ENCODE measurements around the gene CLN5.
"Not testable (repeated sequence)": the region's sequence is repeated elsewhere in the genome, so short reads cannot be mapped to it uniquely, and the experiment has no call there.

CLN5 gene

DNA sequence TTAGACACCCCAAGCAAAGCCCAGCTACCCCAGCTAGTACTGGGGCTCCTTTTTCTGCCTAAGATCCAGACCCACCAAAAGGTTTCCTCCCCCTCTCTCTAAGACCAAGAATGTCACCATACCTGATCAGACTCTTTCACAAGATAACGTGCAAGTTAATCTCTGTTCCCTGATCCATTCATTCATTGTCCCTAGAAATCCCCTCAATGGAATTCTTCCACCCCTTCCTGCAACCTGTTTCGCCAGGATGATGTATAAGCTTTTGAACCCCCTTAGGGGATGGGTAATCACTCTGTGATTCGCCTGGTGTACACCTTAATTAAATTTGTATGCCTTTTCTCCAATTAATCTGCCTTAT, 17.3 kb upstream of the CLN5 start:
- no peak overlapping the region for H3K4me3 ChIP-seq (ENCODE audit: low read depth, low read length)

DNA sequence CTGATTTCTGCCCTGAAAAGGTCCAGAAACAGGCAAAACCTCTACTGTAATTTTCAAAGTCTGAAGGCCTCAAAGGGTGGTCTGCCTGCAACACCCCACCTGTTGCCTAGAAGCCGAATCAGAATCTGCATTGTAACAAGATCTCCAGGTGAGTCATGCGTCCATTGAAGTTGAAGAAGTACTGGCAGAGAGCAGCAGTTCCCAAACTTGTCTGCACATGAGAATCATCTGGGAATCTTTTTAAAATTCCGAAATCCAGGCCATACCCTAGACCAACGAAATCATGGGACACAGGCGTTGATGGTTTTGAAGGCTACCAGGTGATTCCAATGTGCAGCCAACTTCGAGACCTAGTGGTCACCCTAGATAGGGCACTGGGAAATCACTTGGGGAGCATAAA, 16.0 kb upstream of the CLN5 start:
- no peak overlapping the region for H3K4me3 ChIP-seq (ENCODE audit: low read depth, low read length)

DNA sequence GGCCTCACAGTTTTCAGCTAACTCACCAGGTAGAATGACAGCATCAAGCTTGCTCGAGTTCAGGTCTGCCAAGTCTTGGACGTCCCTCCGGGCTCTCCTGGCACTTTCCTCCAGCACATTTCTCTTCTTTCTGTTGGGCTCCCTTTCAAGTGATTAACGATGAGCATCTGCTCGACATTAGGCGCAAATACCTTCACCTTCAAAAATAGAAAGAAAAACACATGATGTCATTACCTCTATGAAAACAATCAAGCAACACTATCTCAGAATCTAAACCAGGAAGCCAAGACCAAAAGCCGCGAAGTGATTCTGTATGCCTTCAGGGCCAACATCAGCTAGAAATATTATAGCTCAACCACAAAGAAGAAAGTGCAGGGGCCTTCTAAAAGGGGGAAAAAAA, 15.4 kb upstream of the CLN5 start:
- no peak overlapping the region for H3K4me3 ChIP-seq (ENCODE audit: low read depth, low read length)

DNA sequence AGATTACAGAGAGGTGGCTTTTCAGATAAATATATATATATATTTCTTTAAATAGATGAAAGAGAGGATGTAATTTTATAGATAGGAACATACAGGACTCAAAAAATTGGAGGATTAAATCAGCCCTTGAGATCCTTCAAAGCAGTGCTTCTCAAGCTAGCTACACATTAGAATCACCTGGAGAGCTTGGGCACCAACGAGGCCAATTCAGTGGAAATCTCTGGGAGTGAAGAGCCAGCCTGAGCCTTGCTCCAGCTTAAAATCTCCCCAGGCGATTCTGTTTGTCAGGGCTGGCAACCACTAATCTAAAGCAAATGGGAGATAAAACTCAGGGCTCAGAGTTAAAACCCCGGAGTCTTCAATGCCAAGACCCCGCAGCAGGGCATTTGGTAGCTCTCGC, 15.0 kb upstream of the CLN5 start:
- no peak overlapping the region for H3K4me3 ChIP-seq (ENCODE audit: low read depth, low read length)

DNA sequence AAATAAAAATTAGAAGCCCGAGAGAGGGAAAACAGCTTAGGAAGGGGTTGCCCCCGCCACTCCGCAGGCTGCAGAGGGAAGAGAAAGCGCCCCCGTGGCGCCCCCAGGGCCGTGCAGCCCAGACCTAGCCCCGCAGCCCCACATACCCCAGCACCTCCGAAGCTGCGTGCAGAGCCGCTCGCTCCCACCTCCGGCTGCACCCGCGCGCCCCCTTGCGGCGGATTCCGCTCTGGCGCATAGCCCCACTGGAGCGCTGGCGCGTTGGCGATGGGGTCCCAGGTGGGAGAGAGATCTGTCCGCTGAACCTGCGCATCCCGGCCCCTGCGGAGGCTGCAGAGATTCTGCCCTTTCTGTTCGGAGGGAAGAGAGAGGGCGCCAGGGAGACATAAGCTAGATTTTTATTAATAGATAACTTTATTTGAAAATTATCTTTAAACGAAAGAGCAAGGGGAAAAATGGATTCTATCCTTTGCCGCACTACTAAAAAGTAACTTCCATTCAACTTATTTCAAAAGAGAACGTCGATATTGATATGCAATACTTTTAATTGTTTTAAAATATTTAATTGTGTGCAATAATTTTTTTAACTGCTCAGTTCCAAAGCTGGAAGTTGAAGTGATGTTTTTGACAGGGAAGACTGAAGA, 11.7 kb upstream of the CLN5 start:
- H3K4me3 ChIP-seq (ENCODE audit: low read depth, low read length) = no peak overlapping the region

DNA sequence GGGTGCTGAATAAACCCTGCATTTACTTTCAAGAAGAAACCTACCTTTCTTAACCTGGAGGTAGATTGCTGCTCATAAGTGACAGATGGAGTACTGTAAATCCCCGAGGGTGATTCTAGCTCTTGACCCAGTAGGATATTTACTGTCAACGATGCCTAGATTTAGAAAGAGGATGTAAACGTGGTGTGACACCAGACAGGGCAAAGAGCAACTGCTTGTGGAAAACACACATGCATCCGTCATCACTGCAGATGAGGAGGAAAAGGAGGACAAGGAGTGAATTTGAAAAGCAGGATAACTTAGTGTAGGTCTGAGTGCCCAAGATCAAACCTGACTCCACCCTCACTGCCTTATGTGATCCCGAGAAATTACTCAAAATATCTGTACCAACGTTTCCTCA, 9.8 kb upstream of the CLN5 start:
- H3K4me3 ChIP-seq (ENCODE audit: low read depth, low read length) = no peak overlapping the region

DNA sequence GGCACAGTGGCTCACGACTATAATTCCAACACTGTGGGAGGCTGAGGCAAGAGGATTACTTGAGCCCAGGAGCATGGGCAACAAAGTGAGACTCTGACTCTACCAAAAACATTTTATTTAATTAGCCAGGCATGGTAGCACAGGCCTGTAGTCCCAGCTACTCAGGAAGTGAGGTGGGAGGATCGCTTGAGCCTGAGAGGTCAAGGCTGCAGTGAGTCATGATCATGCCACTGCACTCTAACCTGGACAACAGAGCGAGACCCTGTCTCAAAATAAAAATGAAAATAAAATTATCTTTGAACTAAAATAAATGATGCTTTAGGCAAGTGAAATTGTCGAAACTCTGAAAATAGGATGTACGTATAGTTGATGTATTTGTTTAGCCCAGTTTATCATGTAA, 8.2 kb upstream of the CLN5 start:
- H3K4me3 ChIP-seq (ENCODE audit: low read depth, low read length) = no peak overlapping the region

DNA sequence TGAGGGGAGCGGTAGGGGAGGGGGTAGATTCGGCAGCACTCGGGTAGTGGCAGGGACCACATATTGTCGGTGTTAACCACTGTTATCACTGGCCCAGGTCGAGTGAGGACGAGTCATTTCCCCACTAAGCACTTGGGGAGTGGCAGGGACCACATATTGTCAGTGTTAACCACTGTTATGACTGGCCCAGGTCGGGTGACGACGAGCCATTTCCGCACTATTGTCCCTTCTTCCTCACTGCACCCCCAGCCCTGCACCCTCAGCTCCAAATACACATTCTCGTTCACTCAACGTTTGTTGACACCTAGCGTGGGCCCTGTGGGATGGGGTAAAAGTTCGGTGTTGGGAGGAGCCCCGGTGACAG, 467 bp upstream of the CLN5 start:
- peak overlapping the region; percentile 94 for H3K4me3 ChIP-seq (ENCODE audit: low read depth, low read length)

DNA sequence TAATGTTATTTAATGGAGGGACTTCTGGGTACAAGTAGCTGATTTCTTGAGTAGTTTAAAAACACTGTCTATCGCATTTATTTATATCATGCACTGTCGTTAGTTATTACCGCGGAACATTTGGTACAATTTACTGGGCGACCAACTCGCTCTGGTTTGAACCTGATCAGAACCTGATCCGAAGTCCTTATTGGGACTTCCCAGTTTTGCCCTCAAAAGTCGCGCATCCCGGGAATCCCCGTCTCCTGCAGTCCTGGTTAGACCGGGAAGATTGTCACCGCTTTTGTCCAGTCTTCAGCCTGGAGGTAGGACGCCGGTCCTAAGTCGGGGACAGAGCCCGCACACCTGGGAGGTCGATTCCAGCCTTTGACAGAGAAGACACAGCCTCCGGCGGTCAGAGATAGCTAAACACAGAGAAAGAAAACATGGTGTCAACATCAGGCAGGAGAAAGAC, 694 bp downstream of the CLN5 start:
- H3K4me3 ChIP-seq (ENCODE audit: low read depth, low read length) = peak overlapping the region; percentile 94

DNA sequence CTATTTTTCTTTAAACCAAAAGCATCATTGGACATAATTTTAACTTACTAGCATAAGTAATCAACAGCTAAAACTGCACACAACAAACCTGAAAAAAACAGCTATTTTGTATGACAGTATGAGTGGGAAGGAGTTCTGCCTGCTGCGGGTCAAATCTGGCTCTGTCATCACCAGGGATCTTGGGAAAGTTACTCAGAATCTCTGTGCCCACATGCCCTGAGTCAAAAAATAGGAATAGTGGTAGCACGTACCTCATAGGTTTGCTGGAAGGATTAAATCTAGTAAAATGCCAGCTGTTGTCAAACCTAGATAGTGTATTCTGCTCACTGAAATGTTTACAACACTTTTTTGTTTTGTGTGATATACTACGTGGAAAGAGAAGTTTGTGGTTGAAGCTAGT, 1.1 kb downstream of the CLN5 start:
- peak overlapping the region; percentile 94 for H3K4me3 ChIP-seq (ENCODE audit: low read depth, low read length)

DNA sequence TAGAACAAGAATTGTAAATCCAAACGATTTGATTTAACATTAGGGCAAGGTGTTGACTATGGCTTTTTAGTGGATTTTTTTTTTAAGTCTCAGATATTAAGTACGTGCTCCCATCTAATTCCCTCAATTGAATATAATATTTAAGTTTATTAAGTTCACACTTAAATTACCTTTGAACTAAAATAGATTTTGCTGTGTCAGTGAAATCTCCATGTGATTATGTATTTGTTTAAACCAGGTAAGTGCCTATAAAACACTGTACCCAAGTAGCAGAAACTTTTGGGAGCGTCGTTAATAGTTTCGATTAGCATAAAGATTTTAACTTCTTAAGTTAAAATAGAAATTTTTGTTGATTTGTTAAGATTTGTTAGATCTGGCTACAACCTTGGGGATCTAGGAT, 1.6 kb downstream of the CLN5 start:
- H3K4me3 ChIP-seq (ENCODE audit: low read depth, low read length) = no peak overlapping the region

DNA sequence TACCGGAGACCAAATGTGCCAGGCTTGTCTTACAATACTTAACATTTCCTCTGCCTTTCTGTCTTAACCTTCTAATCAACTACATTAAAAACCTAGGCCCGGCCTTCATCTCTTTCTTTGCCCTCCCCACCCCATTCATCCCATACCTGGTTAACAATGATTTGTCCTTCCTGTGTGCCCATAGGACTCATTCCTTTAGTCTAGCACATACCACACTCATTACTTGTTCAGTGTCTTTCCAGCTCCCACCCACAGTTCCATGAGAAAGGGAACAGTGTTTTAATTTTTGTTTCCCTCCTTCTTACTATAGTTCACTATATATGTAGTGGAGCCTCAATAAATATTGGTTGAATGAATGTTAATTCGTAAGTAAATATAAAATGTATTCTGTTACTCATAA, 2.4 kb downstream of the CLN5 start:
- H3K4me3 ChIP-seq (ENCODE audit: low read depth, low read length) = no peak overlapping the region

DNA sequence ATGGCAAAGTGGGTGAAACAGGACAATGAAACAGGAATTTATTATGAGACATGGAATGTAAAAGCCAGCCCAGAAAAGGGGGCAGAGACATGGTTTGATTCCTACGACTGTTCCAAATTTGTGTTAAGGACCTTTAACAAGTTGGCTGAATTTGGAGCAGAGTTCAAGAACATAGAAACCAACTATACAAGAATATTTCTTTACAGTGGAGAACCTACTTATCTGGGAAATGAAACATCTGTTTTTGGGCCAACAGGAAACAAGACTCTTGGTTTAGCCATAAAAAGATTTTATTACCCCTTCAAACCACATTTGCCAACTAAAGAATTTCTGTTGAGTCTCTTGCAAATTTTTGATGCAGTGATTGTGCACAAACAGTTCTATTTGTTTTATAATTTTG, 8.6 kb downstream of the CLN5 start:
- H3K4me3 ChIP-seq (ENCODE audit: low read depth, low read length) = no peak overlapping the region

DNA sequence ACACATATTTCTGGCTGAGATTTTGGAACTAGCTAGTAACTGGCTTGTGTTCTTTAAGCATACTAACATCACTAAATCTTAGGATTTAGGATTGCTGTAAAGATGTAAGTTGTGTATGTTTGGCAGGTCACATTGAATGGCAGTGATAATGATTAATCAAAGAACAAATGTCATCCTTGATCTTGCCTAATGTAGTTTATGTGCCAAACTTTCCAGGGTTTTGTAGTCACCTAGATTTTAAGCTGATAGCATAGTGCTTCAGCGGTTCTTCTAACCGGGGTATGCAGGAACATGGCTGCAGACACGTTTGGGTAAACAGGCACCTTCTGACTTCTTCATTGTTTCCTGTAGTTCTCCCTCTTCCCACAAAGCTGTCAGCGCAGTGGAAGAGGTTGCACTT, 9.7 kb downstream of the CLN5 start:
- no peak overlapping the region for H3K4me3 ChIP-seq (ENCODE audit: low read depth, low read length)

DNA sequence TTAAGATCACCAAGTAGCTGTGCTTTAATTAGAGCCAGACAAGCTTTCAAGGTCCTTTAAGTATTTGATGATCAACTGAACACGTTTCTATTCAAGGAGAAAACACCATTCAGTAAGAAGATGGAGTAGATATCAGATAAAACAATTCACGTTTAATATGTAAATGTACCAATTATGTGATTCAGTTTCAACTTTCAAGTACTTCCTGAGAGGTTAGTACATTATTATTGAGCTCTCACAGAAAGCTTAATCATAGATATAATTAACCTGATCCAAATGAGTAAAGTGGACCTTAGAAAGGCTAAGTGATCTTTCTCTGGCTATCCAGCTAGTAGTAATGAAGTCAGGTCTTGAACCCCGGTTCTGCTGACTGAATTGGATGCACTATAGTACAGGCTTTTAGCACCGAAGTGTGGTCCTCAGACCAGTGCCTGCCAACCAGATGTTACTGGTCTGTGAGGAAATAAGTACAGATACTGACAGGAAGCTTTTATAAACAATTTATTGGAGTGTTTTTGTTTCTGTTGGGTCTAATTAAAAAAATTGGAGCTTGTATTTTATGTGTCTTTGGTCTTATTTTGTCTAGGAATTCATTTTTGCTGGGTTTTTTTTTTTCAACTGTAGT, 10.2 kb downstream of the CLN5 start:
- H3K4me3 ChIP-seq (ENCODE audit: low read depth, low read length) = no peak overlapping the region

DNA sequence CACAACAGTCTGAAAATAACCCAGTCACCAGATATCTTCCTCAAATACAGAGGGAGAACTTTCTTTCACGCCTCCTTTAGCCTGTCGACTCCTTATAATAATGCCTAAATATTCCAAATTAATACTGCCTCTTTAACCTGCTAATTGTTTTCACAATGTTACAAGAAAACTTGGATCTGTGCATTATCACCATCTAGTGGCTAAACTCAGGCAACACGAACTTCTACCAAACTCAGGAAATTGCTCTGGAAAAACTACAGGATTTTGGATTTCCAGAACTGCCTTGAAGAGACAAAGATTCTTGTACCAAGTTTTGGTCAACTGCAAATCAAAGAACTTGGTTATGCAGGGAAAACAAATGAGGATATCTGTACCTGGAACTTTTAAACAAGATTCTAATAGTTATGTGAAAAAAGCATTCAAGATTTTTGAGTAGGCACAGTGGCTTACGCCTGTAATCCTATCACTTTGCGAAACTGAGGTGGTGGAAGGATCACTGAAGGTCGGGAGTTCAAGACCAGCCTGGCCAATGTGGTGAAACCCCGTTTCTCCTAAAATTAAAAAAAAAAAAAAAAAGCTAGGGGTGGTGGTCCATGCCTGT, 10.8 kb downstream of the CLN5 start:
- no peak overlapping the region for H3K4me3 ChIP-seq (ENCODE audit: low read depth, low read length)

DNA sequence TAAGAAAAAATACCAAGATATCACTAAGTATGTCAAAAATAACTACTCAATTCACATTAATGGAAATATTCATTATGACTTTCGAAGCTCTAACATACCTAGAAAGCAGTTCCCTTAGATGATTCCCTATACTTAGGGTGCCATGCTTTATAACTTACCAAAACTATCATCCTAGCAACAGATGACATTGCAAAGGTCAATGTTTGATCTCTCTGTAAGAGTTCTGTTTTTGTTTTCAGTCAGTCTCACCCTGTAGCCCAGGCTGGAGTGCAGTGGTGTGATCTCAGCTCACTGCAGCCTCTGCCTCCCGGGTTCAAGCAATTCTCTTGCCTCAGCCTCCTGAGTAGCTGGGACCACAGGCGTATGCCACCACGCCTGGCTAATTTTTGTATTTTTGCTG, 16.5 kb downstream of the CLN5 start:
- not testable (repeated sequence) for H3K4me3 ChIP-seq (ENCODE audit: low read depth, low read length)

DNA sequence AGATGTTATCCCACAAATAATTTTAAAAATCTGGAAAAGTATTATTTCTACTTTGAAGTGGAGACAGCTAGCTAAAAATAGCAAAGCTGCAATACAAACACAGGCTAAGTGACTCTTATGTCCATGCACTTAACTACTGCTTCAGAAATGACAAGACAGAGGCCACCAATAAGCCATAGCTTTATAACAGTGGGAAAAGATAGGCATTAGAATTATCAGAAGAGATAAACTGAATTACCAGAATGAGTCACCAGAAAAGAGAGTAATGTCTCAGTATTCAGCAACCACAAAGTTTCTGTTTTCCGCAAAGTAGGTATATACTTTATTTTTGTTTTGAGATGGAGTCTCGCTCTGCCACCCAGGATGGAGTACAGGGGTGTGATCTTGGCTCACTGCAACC, 17.1 kb downstream of the CLN5 start:
- no peak overlapping the region for H3K4me3 ChIP-seq (ENCODE audit: low read depth, low read length)

DNA sequence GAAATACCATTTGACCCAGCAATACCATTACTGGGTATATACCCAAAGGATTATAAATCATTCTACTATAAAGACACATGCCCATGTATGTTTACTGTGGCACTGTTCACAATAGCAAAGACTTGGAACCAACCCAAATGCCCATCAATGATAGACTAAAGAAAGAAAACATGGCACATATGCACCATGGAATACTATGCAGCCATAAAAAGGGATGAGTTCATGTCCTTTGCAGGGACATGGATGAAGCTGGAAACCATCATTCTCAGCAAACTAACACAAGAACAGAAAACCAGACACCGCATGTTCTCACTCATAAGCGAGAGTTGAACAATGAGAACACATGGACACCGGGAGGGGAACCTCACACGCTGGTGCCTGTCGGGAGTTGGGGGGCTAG, 17.8 kb downstream of the CLN5 start:
- not testable (repeated sequence) for H3K4me3 ChIP-seq (ENCODE audit: low read depth, low read length)

DNA sequence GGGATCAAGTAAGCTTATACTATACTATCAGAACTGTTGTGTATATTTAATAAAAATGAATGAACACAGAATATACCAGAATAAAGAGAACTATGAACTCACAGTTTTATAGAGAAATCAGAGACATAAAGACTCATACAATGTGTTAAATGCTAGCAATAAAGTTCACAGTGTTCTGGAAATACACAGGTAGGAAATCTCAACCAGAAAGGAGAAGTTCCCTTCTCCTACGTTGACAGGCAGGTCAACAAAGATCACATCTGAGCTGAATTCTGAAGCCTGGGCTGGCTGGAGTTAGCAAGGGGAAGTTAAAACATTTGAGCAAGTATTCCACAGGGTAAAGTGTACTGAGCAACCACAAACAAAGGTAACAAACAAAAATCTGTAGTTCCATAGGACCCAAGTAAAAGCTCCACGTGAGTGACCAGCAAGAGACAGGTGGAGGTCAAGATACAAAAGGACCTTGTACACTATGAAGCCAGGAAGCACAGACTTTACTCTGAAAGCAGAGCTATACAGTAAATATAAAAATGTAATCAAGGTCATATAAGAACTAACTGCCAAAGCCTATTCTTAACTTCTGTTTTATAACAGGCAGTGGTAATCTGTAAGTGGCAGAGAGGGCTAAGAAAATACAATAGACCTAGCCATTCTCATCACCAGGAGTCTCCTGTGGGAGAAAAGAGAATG, 22.1 kb downstream of the CLN5 start:
- no peak overlapping the region for H3K4me3 ChIP-seq (ENCODE audit: low read depth, low read length)

DNA sequence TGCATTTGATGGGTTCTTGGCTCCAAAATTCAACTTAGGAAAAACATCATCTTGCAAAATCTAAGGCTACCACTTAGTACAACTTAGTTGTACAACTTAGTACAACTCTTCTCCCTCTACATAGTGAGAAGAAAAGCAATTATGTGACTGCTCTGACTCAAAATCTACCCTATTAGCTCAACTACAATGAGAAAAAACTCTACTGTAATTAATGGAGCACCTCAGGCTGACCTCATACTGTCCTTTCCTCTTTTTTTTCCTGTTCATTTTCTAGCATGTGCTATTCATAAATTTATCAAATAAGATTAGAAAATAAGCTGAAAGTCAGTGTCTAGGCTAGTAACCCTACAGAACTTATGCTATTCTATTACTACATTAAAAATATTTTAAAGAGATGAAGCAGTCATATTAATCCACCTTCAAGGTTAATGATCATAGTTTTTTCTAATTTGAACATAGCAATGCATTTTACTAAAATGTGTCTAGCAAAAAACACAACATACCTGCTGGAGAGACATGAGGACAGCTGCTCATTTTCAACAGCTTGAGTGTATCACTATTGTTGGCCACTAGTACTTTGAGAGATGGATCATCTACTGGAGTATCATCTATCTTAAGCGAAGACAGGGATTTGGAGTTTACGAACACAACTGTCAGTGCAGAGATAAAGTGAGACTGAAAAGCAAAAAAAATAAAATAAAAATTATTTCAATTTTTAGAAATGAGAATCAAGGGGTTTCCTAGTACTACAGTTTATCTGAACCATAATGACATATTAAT, 23.2 kb downstream of the CLN5 start:
- no peak overlapping the region for H3K4me3 ChIP-seq (ENCODE audit: low read depth, low read length)

Data from iPS-11a (cell line).